ENCODE measurements around the gene SEMA4A.

SEMA4A gene

DNA sequence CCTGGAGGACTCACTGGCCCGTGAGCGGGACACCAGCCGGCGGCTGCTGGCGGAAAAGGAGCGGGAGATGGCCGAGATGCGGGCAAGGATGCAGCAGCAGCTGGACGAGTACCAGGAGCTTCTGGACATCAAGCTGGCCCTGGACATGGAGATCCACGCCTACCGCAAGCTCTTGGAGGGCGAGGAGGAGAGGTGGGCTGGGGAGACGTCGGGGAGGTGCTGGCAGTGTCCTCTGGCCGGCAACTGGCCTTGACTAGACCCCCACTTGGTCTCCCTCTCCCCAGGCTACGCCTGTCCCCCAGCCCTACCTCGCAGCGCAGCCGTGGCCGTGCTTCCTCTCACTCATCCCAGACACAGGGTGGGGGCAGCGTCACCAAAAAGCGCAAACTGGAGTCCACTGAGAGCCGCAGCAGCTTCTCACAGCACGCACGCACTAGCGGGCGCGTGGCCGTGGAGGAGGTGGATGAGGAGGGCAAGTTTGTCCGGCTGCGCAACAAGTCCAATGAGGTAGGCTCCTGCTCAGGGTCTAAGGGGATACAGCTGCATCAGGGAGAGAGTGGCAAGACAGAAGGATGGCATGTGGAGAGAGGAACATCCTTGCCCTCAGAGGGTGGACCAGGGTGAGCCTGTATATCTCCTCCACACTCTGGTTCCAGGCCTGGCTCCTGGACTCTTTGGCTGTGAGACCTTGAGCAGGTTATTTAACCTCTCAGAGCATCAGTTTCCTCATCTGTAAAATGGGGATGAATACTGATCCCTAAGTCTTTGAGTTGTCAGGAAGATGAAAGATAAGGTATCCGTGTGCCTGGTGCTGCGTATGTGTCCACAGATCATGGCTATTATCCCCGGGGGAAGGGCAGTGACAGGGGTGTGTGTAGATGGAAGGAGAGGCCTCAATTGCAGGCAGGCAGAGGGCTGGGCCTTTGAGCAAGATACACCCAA lies 17.2 kb upstream of the SEMA4A start:
- no peak for DNase-seq (ENCODE audit: low spot score)

DNA sequence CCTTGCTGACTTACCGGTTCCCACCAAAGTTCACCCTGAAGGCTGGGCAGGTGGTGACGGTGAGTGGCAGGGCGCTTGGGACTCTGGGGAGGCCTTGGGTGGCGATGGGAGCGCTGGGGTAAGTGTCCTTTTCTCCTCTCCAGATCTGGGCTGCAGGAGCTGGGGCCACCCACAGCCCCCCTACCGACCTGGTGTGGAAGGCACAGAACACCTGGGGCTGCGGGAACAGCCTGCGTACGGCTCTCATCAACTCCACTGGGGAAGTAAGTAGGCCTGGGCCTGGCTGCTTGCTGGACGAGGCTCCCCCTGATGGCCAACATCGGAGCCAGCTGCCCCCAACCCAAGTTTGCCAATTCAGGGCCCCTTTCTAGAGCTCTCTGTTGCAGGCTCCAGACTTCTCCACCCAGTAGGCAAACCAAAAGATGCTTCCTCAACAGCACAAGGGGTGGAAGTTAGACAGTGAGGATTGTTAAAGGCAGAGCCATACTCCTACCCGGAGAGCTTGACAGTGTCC lies 16.4 kb upstream of the SEMA4A start:
- DNase-seq (ENCODE audit: low spot score): no peak

DNA sequence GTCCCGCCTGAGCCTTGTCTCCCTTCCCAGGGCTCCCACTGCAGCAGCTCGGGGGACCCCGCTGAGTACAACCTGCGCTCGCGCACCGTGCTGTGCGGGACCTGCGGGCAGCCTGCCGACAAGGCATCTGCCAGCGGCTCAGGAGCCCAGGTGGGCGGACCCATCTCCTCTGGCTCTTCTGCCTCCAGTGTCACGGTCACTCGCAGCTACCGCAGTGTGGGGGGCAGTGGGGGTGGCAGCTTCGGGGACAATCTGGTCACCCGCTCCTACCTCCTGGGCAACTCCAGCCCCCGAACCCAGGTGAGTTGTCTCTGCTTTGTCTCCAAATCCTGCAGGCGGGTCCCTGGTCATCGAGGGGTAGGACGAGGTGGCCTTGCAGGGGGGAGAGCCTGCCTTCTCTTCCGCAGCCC lies 14.9 kb upstream of the SEMA4A start:
- no peak for DNase-seq (ENCODE audit: low spot score)

DNA sequence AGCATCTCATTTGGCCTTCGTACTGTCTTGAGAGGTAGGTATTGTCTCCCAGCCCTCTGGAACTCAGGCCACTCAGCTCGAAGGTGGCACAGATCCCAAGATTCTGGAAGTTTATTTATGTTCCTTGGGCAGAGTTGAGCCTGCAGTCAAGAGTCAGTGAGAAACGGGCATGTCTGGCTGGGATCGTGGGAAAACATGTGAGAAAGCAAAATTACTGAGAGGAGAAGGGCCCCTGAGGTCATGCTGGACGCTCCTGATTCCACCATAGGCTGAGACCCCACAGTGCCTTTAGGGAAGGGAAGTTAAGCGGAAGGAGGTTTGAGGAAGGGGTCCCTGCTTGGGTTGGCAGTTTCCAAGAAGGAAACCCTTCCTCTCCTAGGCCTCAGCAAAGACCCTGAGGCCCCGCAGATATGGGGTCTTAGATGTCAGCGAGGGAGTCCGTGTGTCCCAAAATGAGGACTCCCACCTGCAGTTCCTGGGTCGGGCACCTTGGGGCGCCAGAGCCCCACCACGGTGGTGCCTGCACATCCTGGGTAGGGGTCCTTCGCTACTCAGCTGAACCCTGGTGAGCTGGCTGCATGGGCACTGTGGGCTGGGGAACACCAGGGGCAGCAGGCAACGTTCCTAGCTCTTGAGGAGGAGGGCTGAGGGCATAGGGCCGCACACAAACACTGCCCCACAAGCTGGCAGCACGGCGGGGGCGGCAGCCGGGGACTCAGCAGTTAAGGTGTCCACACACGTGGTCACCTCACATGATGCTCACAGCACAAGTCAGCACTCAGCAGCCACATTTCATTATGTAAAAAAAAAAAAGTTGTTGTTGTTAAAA lies 12.3 kb upstream of the SEMA4A start:
- DNase-seq (ENCODE audit: low spot score): no peak

DNA sequence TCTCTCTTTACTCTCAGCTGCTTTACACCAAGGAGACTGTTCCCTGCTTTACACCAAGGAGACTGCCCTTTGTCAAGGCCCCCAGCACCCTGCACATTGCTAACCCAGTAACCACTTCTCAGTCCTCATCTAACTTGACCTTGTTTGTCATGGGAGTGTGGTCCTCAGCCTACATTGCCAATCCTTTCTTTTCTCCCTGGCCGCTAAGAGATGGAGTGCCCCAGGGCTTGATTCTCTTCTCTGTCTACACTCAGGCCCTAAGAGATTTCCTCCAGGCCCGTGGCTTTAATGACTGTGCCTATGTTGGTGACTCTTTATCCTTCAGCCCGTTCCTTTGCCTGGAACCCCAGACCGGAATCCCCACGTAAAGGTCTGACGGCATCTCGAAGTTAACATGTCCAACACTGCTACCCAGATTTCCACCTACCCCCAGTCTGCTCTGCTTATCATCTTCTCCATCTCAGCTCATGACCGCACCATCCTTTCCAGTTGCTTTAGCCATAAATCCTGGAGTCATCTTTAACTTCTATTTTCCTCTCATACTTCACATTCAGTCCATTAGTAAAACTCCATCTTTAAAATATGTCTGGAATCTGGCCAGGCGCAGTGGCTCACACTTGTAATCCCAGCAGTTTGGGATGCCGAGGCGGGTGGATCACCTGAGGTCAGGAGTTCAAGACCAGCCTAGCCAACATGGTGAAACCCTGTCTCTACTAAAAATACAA lies 9.5 kb upstream of the SEMA4A start:
- no peak for DNase-seq (ENCODE audit: low spot score)

DNA sequence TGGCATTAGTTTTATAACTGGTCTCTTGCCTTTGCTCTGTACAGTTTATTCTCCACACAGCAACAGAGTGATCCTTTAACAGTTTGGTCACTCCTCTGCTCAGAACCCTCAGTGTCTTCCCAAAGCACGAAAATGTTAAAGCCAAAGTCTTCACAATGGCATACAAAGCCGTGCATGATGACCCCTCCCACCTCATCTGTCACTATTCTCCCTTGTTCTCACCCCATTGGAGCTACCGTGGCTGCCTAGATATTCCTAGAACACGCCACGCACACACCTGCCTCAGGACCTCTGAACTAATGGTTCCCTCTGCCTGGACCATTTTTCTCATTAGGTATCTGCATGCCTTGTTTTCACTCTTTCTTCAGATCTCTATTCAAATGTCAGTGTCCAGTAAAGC lies 8.6 kb upstream of the SEMA4A start:
- DNase-seq (ENCODE audit: low spot score): no peak

DNA sequence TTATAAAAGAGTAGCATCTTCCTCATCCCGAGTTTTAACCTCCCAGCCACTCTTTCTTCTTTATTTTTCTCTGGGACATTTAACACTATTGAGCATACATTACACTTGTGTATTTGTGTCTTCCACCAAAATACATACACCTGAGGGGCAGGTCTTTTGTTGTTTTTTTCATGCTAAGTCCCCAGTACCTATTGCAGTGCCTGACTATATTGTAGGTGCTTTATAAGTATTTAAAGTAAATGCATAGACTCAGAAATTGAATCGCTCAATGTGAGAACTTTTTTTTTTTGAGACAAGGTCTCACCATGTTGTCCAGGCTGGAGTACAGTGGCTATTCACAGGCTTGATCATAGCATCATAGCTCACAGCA lies 7.8 kb upstream of the SEMA4A start:
- no peak for DNase-seq (ENCODE audit: low spot score)

DNA sequence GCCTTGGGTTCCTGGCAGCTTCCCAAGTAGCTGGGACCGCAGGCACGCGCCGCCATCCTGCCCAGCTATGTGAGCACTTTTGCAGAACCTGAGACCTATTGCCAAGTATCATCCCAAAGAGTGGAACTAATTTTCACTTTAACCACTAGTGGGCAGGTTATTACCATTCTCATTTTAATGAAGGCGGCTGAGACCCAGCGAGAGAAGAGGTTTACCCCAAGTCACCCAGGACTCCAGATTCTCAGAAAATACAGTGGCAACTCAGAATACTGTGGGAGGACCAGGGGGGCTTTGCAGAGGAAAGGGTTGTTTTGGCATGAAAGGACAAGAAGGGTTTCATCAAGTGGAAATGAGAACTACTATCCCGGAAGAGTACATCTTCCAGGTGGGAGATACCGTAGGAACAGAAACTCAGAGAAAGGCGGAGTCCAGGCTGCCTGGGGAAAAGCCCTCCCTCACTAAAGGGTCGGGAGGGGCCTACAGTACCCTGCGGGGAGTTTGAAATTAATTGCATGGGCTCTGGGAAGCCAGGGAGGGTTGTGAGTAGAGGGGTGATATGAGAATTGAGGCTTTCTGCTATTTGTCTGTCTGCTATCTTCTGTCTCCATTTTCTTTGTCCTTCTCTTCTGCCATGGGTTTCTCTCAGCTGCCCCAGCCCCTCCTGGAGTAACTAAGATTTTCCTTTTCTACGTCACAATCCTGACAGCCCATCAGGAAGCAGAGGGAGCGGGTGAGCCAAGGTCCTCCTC lies 7.2 kb upstream of the SEMA4A start:
- DNase-seq (ENCODE audit: low spot score): peak; percentile 93

DNA sequence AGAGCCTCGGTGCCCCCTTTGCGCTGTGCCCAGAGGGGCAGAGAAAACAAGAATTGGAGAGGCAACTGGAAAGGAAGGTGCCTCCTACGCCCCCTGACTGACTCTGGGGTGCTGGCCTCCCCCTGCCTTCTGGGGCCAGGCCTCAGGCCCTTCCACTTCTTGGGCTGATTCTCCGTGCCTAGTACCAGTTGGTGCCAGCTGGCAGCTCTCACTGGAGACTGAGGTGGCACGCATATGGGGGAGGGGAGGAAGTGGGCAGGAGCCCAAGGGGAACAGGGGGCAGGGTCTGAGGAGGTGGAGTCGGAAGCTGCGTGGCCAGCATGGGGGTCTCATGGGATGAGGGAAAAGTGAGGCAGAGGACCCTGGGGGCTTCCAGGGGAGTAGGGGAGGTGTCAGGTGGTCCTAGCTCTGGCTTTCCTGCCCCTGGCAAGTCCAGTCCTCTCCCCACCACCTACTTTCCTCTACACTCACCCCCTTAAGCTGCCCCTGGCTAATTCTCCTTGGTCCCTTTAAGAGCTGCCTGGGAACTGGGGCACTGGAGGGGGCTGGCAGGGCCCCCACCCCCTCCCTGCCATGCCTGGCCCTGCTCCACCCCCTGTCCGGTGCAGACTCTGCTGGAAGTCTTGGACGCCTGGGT lies 6.5 kb upstream of the SEMA4A start:
- DNase-seq (ENCODE audit: low spot score): no peak

DNA sequence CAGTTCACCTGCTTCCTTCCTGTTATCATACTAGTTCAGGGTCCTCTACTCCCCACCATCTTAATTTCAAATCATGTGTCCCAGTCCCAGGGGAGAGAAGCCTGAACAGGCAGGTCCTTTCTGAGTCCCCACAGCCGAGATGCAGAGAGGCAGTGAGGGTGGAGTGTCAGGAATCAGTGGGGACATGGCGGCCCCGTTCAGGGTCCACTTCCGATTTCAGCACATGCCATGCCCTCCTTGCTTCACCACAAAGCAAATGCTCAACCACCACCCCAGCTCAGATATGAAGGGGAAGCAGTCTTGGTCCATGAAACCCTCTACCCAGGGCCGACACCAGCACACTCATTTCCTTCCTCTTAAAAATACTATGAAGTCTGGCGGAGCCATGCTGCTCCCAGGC lies 5.2 kb upstream of the SEMA4A start:
- DNase-seq (ENCODE audit: low spot score): peak; percentile 76

DNA sequence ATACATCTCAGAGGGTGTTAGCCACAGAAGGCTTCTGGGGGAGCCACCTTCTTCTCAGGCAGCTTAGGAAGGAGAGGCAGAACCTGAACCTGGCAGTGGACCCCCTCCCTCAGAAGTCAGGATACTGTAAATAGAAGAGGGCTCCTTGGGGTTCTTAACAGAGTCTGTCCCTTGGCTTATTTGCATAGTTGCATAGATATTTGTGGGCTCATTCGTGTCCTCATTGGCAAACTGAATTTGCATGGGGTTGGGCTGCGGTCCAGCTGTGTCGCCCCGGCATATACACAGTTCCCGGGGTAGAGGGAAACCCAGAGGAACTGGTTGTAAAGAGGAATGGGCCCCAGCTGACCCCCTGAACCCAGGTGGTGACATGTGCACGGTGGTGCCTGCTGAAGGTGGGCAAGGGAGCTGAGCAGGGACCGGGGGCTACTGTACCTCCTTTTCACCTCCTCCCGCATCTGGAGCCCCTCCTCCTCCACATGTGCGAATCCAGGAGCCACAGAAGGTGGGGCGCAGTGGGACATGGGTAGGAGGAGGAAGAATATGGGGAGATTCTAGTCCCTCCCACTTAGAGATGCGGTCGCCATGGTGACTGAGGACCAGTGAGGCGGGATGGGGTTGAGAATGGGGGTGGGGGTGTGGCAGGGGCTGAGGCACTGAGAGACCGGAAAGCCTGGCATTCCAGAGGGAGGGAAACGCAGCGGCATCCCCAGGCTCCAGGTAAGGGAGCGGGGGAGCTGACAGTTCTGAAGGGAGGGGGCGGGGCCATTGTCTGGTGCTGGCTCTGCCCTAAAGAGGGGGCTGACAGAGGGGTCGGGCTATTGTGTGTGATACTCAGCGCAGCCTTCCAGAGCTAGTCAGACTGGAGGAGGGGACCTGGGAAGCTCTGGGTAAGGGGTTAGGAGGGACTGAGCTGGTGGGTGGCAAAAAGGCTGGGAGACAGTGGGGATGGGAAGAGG lies 3.7 kb upstream of the SEMA4A start:
- no peak for DNase-seq (ENCODE audit: low spot score)

DNA sequence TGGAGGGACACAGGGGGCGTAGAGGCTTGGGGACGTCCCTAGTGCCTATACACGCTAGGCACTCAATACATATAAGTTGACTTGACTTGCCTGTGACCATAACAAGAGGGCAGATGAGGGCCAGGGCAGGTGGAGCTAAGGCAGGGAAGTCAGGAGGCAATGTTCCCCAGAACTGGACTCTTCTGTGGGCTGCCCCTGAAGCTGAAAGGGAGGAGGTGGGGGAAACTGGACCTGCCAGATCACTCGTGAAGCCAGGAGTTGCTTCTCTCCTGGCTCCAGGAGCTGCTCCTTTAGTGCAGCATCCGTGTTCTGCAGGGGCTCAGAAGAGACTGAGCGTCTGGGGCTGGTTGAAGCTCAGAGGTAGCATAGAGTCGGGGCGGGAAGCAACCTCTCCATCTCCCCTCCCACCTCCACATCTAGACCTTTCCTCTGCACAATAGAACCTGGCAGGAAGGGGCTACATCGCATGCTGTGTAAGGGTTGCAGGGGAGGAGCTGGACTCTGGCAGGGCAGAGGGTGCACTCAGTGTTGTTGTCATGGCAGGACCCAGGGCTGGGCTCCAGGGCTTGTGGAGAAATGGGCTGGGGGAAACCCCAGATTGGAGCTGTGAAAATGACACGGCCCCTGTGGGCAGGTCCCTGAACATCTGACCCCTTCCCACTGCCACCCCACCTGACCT lies 2.9 kb upstream of the SEMA4A start:
- no peak for DNase-seq (ENCODE audit: low spot score)

DNA sequence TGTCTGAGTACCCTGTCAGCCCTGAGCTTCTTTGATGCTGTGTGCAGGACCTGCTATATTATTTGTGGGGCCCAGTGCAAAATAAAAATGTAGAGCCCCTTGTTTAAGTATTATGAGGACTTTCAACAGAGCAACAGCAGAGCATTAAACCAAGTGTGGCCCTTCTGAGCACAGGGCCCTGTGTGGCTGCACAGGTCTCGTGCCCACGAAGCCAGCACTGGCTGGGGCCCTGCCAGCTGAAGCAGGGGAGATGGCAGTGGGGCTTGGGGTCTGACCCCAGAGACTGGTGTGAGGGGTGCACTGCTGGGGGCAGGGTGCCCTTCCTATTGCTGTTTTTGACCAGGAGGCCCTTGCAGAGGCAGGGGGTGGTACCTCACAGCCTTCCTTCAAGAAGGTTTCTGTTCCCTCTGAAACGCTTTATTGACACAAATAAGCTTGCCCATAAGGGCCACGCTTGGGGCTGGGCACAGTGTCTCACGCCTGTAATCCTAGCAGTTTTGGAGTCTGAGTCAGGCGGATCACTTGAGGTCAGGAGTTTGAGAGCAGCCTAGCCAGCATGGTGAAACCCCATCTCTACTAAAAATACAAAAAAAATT lies 2.2 kb upstream of the SEMA4A start:
- DNase-seq (ENCODE audit: low spot score): no peak

DNA sequence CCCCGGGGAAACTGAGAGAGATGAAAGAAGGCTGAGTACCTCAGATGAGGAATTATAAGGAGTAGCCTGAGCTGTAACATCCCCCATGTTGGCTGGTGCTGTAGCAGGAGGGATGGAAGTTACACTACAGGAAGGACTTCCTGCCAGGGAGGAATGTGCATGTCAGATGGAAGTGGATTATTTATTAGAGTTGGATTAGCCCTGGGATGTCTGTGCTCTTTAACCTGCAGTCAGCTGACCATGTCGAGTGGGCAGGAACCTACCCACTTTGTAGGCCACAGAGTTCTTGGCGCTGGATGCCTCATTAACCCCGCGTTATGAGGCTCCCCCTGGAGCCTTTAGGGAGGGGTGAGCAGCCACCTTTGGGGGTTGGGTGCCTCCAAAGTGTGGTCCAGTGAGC lies 757 bp upstream of the SEMA4A start:
- DNase-seq (ENCODE audit: low spot score): no peak

DNA sequence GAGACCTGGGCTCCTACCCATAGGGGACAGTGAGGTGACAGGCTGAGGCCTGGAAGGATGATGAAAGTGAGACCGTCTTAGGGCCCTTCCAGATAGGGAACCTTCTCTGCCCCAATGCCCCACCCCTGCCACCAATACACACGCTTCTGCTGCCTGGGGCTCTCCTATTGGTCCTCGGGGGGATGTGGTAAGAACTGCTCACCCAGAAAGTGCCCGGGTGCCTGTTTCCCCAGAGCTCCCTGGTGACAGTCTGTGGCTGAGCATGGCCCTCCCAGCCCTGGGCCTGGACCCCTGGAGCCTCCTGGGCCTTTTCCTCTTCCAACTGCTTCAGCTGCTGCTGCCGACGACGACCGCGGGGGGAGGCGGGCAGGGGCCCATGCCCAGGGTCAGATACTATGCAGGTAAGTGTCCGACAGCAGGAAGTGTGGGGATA lies 948 bp downstream of the SEMA4A start:
- DNase-seq (ENCODE audit: low spot score): no peak

DNA sequence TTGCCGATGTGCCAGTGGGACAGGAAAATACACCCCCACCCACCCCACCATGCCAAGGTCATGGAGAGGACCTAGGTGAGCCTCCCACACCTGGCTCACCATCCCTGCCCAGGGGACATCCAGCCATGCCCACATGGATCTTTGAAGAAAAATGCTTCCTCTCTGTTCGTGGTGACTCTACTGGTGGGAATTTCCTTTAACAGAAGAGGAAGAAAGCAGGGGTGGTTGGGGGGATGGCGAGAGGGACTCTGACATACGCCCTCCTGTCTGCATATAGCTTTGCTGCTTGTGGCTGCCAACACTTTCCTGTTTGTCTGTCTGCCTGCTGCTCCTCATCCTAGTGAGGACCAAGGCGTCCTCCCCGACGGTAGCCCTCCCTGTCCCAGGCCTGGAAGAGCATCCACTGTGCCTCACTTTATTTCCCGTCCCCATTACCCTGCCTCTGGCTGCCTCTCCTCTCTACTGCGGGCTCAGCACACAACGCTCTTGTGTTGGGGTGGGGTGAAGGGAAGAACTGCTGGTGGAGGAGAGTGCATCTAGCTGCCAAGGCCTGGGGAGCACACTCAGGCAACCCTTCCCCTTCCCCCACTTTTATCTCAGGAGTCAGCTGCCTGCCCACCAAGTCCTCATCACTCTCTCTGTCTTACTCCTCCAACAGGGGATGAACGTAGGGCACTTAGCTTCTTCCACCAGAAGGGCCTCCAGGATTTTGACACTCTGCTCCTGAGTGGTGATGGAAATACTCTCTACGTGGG lies 2.5 kb downstream of the SEMA4A start:
- no peak for DNase-seq (ENCODE audit: low spot score)

DNA sequence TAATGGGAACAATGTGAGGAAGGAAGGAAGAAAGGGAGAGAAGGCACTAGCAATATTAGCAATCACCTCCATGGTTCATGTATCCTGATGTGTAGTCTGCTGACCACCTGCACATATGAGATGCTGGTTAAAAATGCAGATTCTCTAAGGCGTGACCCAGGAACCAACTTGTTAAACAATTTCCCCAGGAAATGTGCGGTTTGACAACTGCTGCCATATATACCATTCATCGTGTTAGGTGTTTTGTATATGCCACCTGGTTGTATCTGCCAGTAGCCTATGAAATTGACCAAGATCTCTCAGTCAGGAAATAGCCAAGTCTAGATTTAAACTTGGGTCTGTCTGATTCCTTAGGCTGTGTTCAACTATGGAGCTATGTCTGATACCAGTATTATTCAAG lies 4.1 kb downstream of the SEMA4A start:
- DNase-seq (ENCODE audit: low spot score): no peak

DNA sequence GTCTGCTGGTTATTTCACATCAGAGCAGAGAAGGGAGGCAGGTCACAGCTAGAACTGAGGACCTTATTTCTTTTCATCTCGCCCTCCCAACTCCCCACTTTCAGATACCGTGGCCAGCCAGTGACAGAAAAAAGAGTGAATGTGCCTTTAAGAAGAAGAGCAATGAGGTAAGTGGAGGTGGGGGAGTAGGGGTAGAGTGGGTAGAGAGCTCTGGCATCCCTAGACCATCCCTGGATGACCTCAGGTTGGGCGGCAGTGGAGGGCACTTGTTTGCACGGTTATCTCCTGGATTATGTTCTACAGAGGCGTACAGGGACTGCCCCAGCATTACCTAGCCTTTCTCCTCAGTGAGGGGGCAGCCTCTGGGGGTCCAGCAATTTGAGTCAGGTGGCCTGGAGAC lies 4.6 kb downstream of the SEMA4A start:
- no peak for DNase-seq (ENCODE audit: low spot score)
